ENCODE data around the gene ADD2.
A peak's percentile ranks its signal among the peaks of the same experiment; 100 is the strongest.

The ADD2 gene

GRCh38 chr2:70676301-70677035 is 91.5 kb downstream of the ADD2 start:
- Histone ChIP-seq H3K4me3 (ENCODE audit: low read depth, low read length) (no peak overlapping the region), H3K36me3 (peaks cover 87% of the 10 kb centered on the region), H3K27me3 (ENCODE audit: insufficient read depth, low read depth, severe bottlenecking) (no peaks in the 10 kb centered on the region), H3K27ac (no peak overlapping the region), H3K9me3 (ENCODE audit: severe bottlenecking) (no peaks in the 10 kb centered on the region)
- no peak for TF ChIP-seq CTCF (IDR thresholded peaks at IDR 0.05; ENCODE audit: low read depth, low read length)
- DNase-seq, result peak; percentile 2

GRCh38 chr2:70675862-70676261 is 92.1 kb downstream of the ADD2 start:
- Histone ChIP-seq H3K4me3 (ENCODE audit: low read depth, low read length) (no peak overlapping the region), H3K9me3 (ENCODE audit: severe bottlenecking) (no peaks in the 10 kb centered on the region), H3K27me3 (ENCODE audit: insufficient read depth, low read depth, severe bottlenecking) (no peaks in the 10 kb centered on the region), H3K36me3 (peaks cover 85% of the 10 kb centered on the region), H3K27ac (no peak overlapping the region)
- no peak for DNase-seq
- TF ChIP-seq CTCF (IDR thresholded peaks at IDR 0.05; ENCODE audit: low read depth, low read length), result no peak

- H3K4me3 ChIP-seq (ENCODE audit: low read depth, low read length), result no peak overlapping the region
- H3K27me3 ChIP-seq (ENCODE audit: insufficient read depth, low read depth, severe bottlenecking), result no peaks in the 10 kb centered on the region
- H3K27ac ChIP-seq, result no peak overlapping the region
- DNase-seq, result no peak
- H3K9me3 ChIP-seq (ENCODE audit: severe bottlenecking), result no peaks in the 10 kb centered on the region
- peaks cover 89% of the 10 kb centered on the region for H3K36me3 ChIP-seq
- TF ChIP-seq CTCF (IDR thresholded peaks at IDR 0.05; ENCODE audit: low read depth, low read length), result no peak
Observed at GRCh38 chr2:70674636-70675430, 93.2 kb downstream of the ADD2 start.

- Histone ChIP-seq H3K27ac (no peak overlapping the region), H3K27me3 (ENCODE audit: insufficient read depth, low read depth, severe bottlenecking) (no peaks in the 10 kb centered on the region), H3K9me3 (ENCODE audit: severe bottlenecking) (no peaks in the 10 kb centered on the region), H3K36me3 (peaks cover 87% of the 10 kb centered on the region), H3K4me3 (ENCODE audit: low read depth, low read length) (no peak overlapping the region)
- no peak for DNase-seq
- no peak for TF ChIP-seq CTCF (IDR thresholded peaks at IDR 0.05; ENCODE audit: low read depth, low read length)
Observed at GRCh38 chr2:70673041-70673647, 94.9 kb downstream of the ADD2 start.

- DNase-seq, result no peak
- TF ChIP-seq CTCF (IDR thresholded peaks at IDR 0.05; ENCODE audit: low read depth, low read length), result no peak
- Histone ChIP-seq H3K4me3 (ENCODE audit: low read depth, low read length) (no peak overlapping the region), H3K27ac (no peak overlapping the region), H3K9me3 (ENCODE audit: severe bottlenecking) (no peaks in the 10 kb centered on the region), H3K36me3 (peaks cover 84% of the 10 kb centered on the region), H3K27me3 (ENCODE audit: insufficient read depth, low read depth, severe bottlenecking) (no peaks in the 10 kb centered on the region)
Observed at GRCh38 chr2:70671092-70671675, 96.8 kb downstream of the ADD2 start.

Measured in WERI-Rb-1 (cell line).